Measurements from ENCODE around the gene DDOST. TPM values are rescaled to one million over a fixed set of nuclear protein-coding genes. Genes with fewer than 3 reads are reported as not detected.

Gene DDOST
- total RNA-seq (ENCODE audit: low replicate concordance) = 254 and 259 TPM in 2 replicates
- long read RNA-seq, transcript DDOST-202 (11 exons, 2,126 nt) = major isoform, 1,496 of 1,558 reads
- long read RNA-seq, transcript DDOST-205 (2 exons, 766 nt) = minor isoform, 7 of 1,558 reads
- long read RNA-seq, partial matches to known transcripts = 28 of 1,558 reads
- long read RNA-seq, other reads (novel, unspliced or antisense) = 27 of 1,558 reads

DNA sequence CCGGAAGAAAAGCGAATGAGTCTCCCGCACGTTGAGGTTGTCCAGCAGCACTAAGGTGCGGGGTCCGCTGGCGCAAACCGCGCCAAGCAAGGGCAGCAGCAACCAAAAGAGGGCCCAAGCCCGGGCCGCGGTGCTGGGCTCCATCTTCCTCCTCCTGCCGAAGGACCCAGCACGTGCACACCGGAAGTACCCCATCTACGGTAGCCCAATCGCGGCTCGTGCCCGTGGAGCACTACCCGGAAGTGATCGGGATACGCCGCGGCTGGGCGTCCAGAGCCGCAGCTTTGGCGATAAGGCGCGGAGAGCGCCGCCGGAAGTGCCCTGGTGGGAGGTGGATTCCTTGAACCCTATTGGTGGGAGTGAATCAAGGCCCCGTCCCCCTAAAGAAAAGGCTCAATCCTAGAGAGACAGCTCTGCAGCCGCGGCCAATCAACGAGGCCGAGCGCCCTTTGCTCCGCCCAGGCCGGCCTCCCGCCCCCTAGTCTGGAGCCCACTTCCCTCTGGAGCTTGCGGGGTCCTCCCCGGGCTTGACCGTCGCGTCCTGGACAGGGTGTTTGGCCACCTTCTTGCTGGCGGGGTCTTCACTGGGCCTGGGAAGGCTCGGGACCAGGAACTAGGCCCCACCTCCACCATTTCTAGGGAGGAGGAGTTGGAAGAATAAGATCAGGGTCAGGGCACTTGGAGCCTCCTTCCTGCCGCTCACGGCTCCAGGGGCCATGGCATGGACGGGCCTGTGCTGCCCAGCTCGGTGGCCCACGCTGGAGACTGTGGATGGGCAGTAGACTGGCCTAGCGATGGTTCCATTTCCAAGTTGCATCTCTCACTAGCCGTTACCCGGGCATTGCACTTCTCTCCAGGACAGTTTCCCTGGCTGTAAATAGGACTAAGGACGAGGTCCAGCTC lies at the start of gene DDOST:
Gene DDOST, minus strand, starts transcription at position 163 of the 903 bp plus-strand sequence. Its CDS starts 19 bp downstream, at position 144.
- no peaks in the 10 kb centered on the region for H3K36me3 Mint-ChIP-seq
- H3K27me3 Mint-ChIP-seq = no peaks in the 10 kb centered on the region
- peak; percentile 97 for DNase-seq (ENCODE audit: extremely low spot score, unreplicated experiment)
- TF ChIP-seq, protein P1, sequence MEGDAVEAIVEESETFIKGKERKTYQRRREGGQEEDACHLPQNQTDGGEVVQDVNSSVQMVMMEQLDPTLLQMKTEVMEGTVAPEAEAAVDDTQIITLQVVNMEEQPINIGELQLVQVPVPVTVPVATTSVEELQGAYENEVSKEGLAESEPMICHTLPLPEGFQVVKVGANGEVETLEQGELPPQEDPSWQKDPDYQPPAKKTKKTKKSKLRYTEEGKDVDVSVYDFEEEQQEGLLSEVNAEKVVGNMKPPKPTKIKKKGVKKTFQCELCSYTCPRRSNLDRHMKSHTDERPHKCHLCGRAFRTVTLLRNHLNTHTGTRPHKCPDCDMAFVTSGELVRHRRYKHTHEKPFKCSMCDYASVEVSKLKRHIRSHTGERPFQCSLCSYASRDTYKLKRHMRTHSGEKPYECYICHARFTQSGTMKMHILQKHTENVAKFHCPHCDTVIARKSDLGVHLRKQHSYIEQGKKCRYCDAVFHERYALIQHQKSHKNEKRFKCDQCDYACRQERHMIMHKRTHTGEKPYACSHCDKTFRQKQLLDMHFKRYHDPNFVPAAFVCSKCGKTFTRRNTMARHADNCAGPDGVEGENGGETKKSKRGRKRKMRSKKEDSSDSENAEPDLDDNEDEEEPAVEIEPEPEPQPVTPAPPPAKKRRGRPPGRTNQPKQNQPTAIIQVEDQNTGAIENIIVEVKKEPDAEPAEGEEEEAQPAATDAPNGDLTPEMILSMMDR (conservative IDR thresholded peaks at IDR 0.05) = peak; percentile 60
- H3K9me3 Mint-ChIP-seq = no peaks in the 10 kb centered on the region
- H3K4me1 Mint-ChIP-seq (ENCODE audit: unreplicated experiment) = peaks cover 16% of the 10 kb centered on the region
- peak within 1 kb of the TSS; percentile 99 for H3K4me3 Mint-ChIP-seq
- H3K27ac Mint-ChIP-seq = peak within 1 kb of the TSS; percentile 89

DNA sequence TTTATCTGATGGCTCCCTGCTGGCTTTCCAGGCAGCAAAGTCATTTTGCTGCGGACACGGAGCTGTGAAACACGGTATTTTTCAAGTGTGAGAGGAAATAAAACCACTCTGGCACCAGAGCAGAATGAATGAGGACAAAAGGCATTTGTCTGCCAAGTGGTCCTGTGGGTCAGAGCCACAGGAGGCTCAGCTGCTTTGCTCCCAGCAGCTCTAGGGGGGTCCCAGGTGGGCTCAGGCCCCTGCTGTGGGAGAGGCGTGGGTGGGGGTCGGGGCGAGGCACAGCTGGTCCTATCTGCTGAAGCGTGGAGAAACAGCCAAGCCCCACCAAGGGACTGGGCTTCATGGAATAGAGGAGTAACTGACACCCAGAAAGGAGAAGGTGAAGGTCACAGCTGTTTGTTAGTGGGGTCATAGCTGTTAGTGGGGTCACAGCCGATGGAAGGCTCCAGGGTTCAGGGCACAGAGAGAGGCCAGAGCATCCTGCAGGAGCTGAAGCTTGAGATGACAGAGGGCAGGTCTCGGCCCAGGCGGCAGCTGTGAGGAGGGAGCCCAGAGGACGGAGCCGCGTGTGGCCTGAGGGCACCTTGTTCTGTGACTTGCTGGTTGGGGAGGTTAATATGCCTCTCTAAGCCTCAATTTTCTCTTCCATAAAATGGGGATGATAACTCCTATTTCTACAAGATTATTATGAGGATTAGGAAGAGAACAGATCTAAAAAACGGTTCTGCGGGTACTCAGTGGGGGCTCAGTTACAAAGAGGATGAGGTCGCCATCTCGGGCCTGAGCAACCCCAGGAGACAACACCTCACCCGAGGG lies 49.5 kb upstream of the DDOST start:
- no peak overlapping the region for H3K4me3 Mint-ChIP-seq
- peaks cover 5% of the 10 kb centered on the region for H3K4me1 Mint-ChIP-seq (ENCODE audit: unreplicated experiment)
- no peak overlapping the region for H3K27ac Mint-ChIP-seq
- H3K9me3 Mint-ChIP-seq = no peaks in the 10 kb centered on the region
- TF ChIP-seq, protein P1 (conservative IDR thresholded peaks at IDR 0.05) = no peak
- no peak for DNase-seq (ENCODE audit: extremely low spot score, unreplicated experiment)
- H3K36me3 Mint-ChIP-seq = no peaks in the 10 kb centered on the region
- no peaks in the 10 kb centered on the region for H3K27me3 Mint-ChIP-seq

DNA sequence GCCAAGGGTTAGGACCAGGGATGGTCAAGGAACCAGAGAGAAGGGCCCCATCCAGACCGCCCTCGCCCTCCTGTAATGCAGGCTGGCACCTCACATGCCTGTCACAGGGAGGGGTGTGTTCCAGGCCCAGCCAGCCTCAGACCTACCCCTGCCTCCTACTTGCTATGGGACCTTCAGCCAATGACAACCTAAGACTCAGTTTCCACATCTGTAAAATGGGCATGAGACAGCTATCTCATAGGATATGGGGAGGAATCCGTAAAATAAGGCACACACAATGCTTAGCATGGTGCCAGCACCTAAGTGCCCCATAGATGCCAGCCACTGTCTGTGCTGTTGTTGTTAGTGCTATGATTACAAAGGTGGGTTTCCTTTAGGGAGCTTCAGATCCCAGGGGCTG lies 48.7 kb upstream of the DDOST start:
- H3K4me1 Mint-ChIP-seq (ENCODE audit: unreplicated experiment) = peaks cover 5% of the 10 kb centered on the region
- no peak for DNase-seq (ENCODE audit: extremely low spot score, unreplicated experiment)
- no peak overlapping the region for H3K27ac Mint-ChIP-seq
- TF ChIP-seq, protein P1 (conservative IDR thresholded peaks at IDR 0.05) = no peak
- no peaks in the 10 kb centered on the region for H3K9me3 Mint-ChIP-seq
- no peaks in the 10 kb centered on the region for H3K36me3 Mint-ChIP-seq
- no peaks in the 10 kb centered on the region for H3K27me3 Mint-ChIP-seq
- no peak overlapping the region for H3K4me3 Mint-ChIP-seq

DNA sequence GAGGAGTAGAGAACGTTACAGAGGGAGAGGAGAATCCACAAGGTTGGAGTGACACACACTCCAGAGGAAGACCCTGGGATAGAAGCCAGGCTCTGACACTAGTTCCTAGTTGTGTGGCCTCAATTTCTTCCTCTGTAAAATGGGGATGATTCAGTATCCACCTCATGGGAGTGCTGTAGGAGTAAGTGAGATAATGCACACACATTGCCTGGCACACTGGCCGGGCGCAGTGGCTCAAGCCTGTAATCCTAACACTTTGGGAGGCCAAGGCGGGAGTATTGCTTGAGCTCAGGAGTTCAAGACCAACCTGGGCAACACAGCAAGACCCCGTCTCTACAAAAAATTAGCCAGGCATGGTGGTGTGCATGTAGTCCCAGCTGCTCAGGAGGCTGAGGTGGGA lies 47.7 kb upstream of the DDOST start:
- Mint-ChIP-seq H3K36me3 (no peaks in the 10 kb centered on the region), H3K4me3 (no peak overlapping the region), H3K9me3 (no peaks in the 10 kb centered on the region), H3K27me3 (no peaks in the 10 kb centered on the region), H3K27ac (no peak overlapping the region), H3K4me1 (ENCODE audit: unreplicated experiment) (peaks cover 5% of the 10 kb centered on the region)
- no peak for DNase-seq (ENCODE audit: extremely low spot score, unreplicated experiment)
- TF ChIP-seq, protein P1 (conservative IDR thresholded peaks at IDR 0.05) = no peak

DNA sequence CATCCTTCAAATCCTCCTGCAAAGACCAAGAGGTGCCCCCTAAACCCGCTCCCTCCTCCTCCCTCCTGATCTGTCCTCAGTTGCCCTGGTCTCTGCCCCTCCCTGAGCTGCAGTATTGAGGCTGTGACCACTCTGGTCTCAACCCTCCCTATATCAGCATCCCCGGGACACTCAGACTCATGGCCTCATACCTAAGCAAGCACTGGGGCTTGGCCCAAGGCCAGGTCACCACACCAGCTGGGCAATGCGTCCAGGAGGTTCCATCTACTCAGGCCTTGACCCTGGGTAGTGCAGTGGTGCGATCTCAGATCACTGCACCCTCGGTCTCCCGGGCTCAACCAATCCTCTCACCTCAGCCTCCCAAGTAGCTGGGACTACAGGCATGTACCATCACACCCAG lies 46.9 kb upstream of the DDOST start:
- Mint-ChIP-seq H3K4me1 (ENCODE audit: unreplicated experiment) (peaks cover 5% of the 10 kb centered on the region), H3K9me3 (no peaks in the 10 kb centered on the region), H3K36me3 (no peaks in the 10 kb centered on the region), H3K27me3 (no peaks in the 10 kb centered on the region), H3K27ac (no peak overlapping the region), H3K4me3 (no peak overlapping the region)
- TF ChIP-seq, protein P1 (conservative IDR thresholded peaks at IDR 0.05) = no peak
- no peak for DNase-seq (ENCODE audit: extremely low spot score, unreplicated experiment)
